ENCODE results near the gene MAGI1. TPM values are rescaled to one million over a fixed set of nuclear protein-coding genes. Genes with fewer than 3 reads are reported as not detected.
A peak's percentile ranks its signal among the peaks of the same experiment; 100 is the strongest.

Gene MAGI1
- total and polyA plus RNA-seq, 12 donors, result 5.7 to 58.2 (median 37.7) TPM

DNA sequence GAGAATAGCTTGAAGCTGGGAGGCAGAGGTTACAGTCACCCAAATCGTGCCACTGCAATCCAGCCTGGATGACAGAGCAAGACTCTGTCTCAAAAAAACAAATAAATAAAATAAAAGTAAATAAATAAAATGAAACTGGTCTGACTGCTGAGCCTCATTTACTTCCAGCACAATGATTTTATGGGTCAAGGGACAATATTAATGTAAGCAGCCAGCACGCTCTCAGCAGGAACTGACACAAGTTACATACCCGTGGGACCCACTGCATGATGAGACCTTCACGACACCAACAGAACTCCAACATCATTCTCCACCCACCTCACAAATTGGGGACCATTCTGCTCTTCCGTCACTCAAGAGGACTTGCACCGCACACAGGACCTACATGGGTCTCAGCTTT lies 230.3 kb downstream of the MAGI1 start:
- no peak overlapping the region for H3K27ac ChIP-seq
- H3K9me3 ChIP-seq, result peaks cover 0 to 9% (median 0%) of the 10 kb centered on the region in 11 donors
- no peak for ATAC-seq
- H3K36me3 ChIP-seq, result no peaks in the 10 kb centered on the region
- DNase-seq, result no peak
- no peak overlapping the region for H3K4me3 ChIP-seq
- TF ChIP-seq, protein P1, sequence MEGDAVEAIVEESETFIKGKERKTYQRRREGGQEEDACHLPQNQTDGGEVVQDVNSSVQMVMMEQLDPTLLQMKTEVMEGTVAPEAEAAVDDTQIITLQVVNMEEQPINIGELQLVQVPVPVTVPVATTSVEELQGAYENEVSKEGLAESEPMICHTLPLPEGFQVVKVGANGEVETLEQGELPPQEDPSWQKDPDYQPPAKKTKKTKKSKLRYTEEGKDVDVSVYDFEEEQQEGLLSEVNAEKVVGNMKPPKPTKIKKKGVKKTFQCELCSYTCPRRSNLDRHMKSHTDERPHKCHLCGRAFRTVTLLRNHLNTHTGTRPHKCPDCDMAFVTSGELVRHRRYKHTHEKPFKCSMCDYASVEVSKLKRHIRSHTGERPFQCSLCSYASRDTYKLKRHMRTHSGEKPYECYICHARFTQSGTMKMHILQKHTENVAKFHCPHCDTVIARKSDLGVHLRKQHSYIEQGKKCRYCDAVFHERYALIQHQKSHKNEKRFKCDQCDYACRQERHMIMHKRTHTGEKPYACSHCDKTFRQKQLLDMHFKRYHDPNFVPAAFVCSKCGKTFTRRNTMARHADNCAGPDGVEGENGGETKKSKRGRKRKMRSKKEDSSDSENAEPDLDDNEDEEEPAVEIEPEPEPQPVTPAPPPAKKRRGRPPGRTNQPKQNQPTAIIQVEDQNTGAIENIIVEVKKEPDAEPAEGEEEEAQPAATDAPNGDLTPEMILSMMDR (IDR thresholded peaks at IDR 0.05), result no peak
- WGBS, 2 donors, result 80 to 83% methylated on average over 6 of the region's 6 CpGs
- H3K4me1 ChIP-seq, result peaks cover 4 to 32% (median 14%) of the 10 kb centered on the region in 9 donors
- intact Hi-C loops (cut with DNase I), result no loop called here
- no peaks in the 10 kb centered on the region for H3K27me3 ChIP-seq

DNA sequence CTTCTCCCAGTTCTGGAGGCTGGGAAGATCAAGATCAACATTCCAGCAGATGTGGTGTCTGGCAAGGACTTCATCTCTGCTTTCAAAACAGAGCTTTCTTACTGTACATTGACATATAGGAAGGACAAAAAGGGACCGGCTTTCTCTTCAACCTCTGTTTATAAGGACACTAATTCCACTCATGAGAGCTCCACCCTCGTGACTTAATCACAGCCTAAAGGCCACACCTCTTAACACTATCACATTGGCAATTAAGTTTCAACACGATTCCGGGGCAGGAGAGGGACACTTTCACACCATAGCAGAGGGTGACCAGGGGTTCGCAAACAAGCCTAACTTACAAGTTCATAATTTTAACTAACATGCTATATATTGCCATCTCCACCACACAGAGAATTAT lies 231.5 kb downstream of the MAGI1 start:
- 65 to 70% methylated on average over 5 of the region's 5 CpGs for WGBS, 2 donors
- peak in 1 of 8 donors; percentile 35 for ATAC-seq
- intact Hi-C loops (cut with DNase I), result no loop called here

DNA sequence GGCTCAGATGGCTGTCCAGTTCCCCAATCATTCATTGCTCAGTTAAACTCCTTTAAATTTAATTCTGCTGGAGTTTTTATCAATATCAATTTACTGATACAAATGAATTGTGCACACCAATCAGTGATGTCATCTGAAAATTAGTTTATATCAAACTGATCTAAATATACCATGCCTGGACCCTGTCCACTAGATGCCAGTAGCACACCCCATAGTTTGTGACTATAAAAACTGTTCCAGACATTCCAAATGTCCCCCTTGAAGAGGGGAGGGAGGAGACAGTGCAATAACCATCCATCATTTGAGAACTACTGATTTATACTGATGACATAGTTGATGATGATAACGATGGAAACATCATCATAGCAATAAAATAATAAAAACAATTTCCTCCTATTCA lies 232.1 kb downstream of the MAGI1 start:
- peaks cover 0 to 9% (median 0%) of the 10 kb centered on the region in 11 donors for H3K9me3 ChIP-seq
- H3K4me1 ChIP-seq, result peaks cover 4 to 26% (median 12%) of the 10 kb centered on the region in 9 donors
- intact Hi-C loops (cut with DNase I), result no loop called here
- no peak overlapping the region for H3K27ac ChIP-seq
- DNase-seq (no peak), ATAC-seq (no peak)
- 67 to 76% methylated on average over 1 of the region's 1 CpG for WGBS, 2 donors
- no peaks in the 10 kb centered on the region for H3K36me3 ChIP-seq
- no peak overlapping the region for H3K4me3 ChIP-seq
- TF ChIP-seq, protein P1 (IDR thresholded peaks at IDR 0.05), result peak in 1 of 9 donors; percentile 18
- no peaks in the 10 kb centered on the region for H3K27me3 ChIP-seq

More for the DNA sequence above, 231.5 kb downstream of the MAGI1 start:
- H3K9me3 ChIP-seq, result peaks cover 0 to 9% (median 0%) of the 10 kb centered on the region in 11 donors
- no peaks in the 10 kb centered on the region for H3K27me3 ChIP-seq
- H3K36me3 ChIP-seq, result no peaks in the 10 kb centered on the region
- TF ChIP-seq, protein P1 (IDR thresholded peaks at IDR 0.05), result no peak
- no peak overlapping the region for H3K4me3 ChIP-seq
- H3K4me1 ChIP-seq, result peaks cover 4 to 32% (median 14%) of the 10 kb centered on the region in 9 donors
- no peak for DNase-seq
- H3K27ac ChIP-seq, result no peak overlapping the region

DNA sequence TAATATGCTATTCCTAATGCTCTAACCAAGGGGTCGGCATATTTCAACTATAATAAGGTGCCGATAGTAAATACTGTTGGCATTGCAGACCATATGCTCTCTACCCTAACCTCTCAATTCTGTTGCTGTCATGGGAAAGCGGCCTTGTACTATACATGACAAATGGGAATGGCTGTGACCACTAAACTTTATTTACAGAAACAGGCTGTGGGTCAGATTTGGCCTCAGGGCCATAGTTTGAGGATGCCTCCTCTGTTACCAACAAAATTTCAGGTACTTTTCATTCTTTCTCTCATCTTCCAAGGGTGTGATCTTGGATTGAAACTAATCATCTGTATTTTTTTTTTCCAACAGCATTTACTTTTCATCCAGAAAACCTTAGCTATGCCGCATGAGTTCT lies 242.0 kb downstream of the MAGI1 start:
- Histone ChIP-seq H3K9me3 (no peaks in the 10 kb centered on the region), H3K4me1 (peaks cover 0 to 18% (median 0%) of the 10 kb centered on the region in 9 donors), H3K4me3 (no peak overlapping the region), H3K36me3 (no peaks in the 10 kb centered on the region), H3K27me3 (no peaks in the 10 kb centered on the region), H3K27ac (no peak overlapping the region)
- TF ChIP-seq, protein P1 (IDR thresholded peaks at IDR 0.05), result no peak
- 96% methylated on average over 4 of the region's 4 CpGs for WGBS, 2 donors
- DNase-seq (no peak), ATAC-seq (no peak)
- intact Hi-C loops (cut with DNase I), result loop anchor here in 2 of 10 donors (10.0 kb wide), 2 partner anchors 108 to 248 kb away; no protein-coding TSS in a partner anchor
